Measurements from ENCODE around the gene DRC3.
"Not testable (repeated sequence)": the region's sequence is repeated elsewhere in the genome, so short reads cannot be mapped to it uniquely, and the experiment has no call there.

Gene DRC3

GRCh38 chr17:17954079-17954478, 18.6 kb upstream of the DRC3 start:
- no peak for TF ChIP-seq CTCF (IDR thresholded peaks at IDR 0.05; ENCODE audit: low read depth, low read length)
- no peak overlapping the region for H3K4me3 ChIP-seq (ENCODE audit: low read depth, low read length)
- no peak for DNase-seq (ENCODE audit: low read depth, low spot score)
- in situ Hi-C loops (cut with HindIII; ENCODE audit: low sequenced_read_pairs), result no loop called here

GRCh38 chr17:17955790-17956341, 16.8 kb upstream of the DRC3 start:
- in situ Hi-C loops (cut with HindIII; ENCODE audit: low sequenced_read_pairs); DNase-seq (ENCODE audit: low read depth, low spot score); H3K4me3 ChIP-seq (ENCODE audit: low read depth, low read length): not testable (repeated sequence)

GRCh38 chr17:17957584-17957916, 15.1 kb upstream of the DRC3 start:
- TF ChIP-seq CTCF (IDR thresholded peaks at IDR 0.05; ENCODE audit: low read depth, low read length), result no peak
- DNase-seq (ENCODE audit: low read depth, low spot score), result no peak
- in situ Hi-C loops (cut with HindIII; ENCODE audit: low sequenced_read_pairs), result no loop called here
- H3K4me3 ChIP-seq (ENCODE audit: low read depth, low read length), result no peak overlapping the region

GRCh38 chr17:17958982-17959381, 13.7 kb upstream of the DRC3 start:
- H3K4me3 ChIP-seq (ENCODE audit: low read depth, low read length), result no peak overlapping the region
- in situ Hi-C loops (cut with HindIII; ENCODE audit: low sequenced_read_pairs), result no loop called here
- no peak for TF ChIP-seq CTCF (IDR thresholded peaks at IDR 0.05; ENCODE audit: low read depth, low read length)
- DNase-seq (ENCODE audit: low read depth, low spot score), result no peak

GRCh38 chr17:17959520-17960361, 12.9 kb upstream of the DRC3 start:
- TF ChIP-seq CTCF (IDR thresholded peaks at IDR 0.05; ENCODE audit: low read depth, low read length), result no peak
- peak overlapping the region; percentile 21 for H3K4me3 ChIP-seq (ENCODE audit: low read depth, low read length)
- in situ Hi-C loops (cut with HindIII; ENCODE audit: low sequenced_read_pairs), result no loop called here
- DNase-seq (ENCODE audit: low read depth, low spot score), result peak; percentile 72

- H3K4me3 ChIP-seq (ENCODE audit: low read depth, low read length), result no peak overlapping the region
- TF ChIP-seq CTCF (IDR thresholded peaks at IDR 0.05; ENCODE audit: low read depth, low read length), result no peak
- in situ Hi-C loops (cut with HindIII; ENCODE audit: low sequenced_read_pairs), result no loop called here
- no peak for DNase-seq (ENCODE audit: low read depth, low spot score)
Measured at GRCh38 chr17:17960500-17961030, 12.1 kb upstream of the DRC3 start.

DNA sequence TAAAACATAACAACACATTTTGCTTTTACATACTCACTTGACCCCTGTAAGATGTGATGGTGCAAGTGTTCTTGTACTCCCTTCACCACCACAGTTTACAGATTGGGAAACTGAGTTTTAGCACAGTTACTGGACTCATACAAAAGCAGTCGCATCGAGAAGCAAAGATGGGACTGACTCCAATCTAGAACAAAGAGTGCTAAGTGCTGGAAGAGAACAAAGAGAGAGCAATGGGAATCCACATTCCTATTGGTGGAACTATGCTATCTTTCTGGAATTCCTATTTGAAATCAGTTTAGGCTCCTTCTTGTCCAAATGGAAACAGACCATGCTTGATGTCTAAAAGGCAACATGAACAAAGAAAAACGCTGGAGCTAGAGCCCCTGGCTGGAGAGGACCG, 9.6 kb upstream of the DRC3 start:
- DNase-seq (ENCODE audit: low read depth, low spot score), result no peak
- no peak for TF ChIP-seq CTCF (IDR thresholded peaks at IDR 0.05; ENCODE audit: low read depth, low read length)
- no peak overlapping the region for H3K4me3 ChIP-seq (ENCODE audit: low read depth, low read length)
- in situ Hi-C loops (cut with HindIII; ENCODE audit: low sequenced_read_pairs), result no loop called here

All from astrocyte of the spinal cord (primary cell).